ENCODE data around the gene PPARG.

DNA sequence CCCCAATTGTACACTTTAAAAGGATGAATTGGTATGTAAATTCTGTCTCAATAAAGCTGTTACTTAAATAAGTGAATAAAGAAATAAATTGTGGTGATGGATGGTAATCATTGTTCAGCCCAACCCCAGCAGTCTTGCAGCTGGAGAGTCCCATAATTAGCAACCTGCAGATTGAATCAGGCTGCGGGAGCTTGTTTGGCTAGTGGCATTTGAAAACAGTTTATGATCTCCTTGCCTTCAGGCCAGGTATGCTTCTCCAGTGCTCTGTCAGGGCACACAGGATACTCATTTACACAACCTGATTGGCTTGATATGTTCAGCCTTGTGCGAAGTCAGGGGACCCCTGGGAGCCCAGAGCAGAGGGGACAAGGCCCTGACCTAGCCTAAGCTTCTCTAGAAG is 178.9 kb downstream of the PPARG start:
- TF ChIP-seq, protein P1, sequence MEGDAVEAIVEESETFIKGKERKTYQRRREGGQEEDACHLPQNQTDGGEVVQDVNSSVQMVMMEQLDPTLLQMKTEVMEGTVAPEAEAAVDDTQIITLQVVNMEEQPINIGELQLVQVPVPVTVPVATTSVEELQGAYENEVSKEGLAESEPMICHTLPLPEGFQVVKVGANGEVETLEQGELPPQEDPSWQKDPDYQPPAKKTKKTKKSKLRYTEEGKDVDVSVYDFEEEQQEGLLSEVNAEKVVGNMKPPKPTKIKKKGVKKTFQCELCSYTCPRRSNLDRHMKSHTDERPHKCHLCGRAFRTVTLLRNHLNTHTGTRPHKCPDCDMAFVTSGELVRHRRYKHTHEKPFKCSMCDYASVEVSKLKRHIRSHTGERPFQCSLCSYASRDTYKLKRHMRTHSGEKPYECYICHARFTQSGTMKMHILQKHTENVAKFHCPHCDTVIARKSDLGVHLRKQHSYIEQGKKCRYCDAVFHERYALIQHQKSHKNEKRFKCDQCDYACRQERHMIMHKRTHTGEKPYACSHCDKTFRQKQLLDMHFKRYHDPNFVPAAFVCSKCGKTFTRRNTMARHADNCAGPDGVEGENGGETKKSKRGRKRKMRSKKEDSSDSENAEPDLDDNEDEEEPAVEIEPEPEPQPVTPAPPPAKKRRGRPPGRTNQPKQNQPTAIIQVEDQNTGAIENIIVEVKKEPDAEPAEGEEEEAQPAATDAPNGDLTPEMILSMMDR (IDR thresholded peaks at IDR 0.05) = no peak
- no peak for TF ChIP-seq POLR2AphosphoS5 (IDR thresholded peaks at IDR 0.05; ENCODE audit: insufficient read depth in 1 of 2, low read depth in 1 of 2)
- no peak for TF ChIP-seq POLR2A (IDR thresholded peaks at IDR 0.05)

Measured in vagina (tissue), 2 donors.